Hepatocyte (in vitro differentiated cells): Measurements from ENCODE around the gene CNIH1. TPM values are rescaled to one million over a fixed set of nuclear protein-coding genes. Genes with fewer than 3 reads are reported as not detected.
"Not testable (repeated sequence)": the region's sequence is repeated elsewhere in the genome, so short reads cannot be mapped to it uniquely, and the experiment has no call there.

Source experiments
- DNase-seq: peaks from one replicate; pipeline ENCODE4 v3.0.0-alpha.2; 2016; ENCODE audit warnings: low spot score
- H2AFZ ChIP-seq: fragments of 200-600 bp; sonication (generic); 2 replicates; pipeline ENCODE4 v1.6.0; 2016; ENCODE audit warnings: antibody characterized with exemption, mild to moderate bottlenecking
- H3K27ac ChIP-seq: fragments of 200-600 bp; sonication (generic); 2 replicates; pipeline ENCODE4 v1.5.1; 2016; ENCODE audit warnings: mild to moderate bottlenecking
- H3K27me3 ChIP-seq: fragments of 200-600 bp; sonication (generic); 2 replicates; pipeline ENCODE4 v1.6.1; 2016
- H3K36me3 ChIP-seq: fragments of 200-600 bp; sonication (generic); replicated peaks from 2 replicates; pipeline ENCODE4 v1.5.1; 2016; ENCODE audit warnings: low read depth; ENCODE audit not compliant: insufficient read depth
- H3K4me1 ChIP-seq: fragments of 200-600 bp; sonication (generic); 2 replicates; pipeline ENCODE4 v1.5.1; 2016; ENCODE audit warnings: mild to moderate bottlenecking, moderate library complexity; ENCODE audit not compliant: insufficient read depth
- H3K4me2 ChIP-seq: fragments of 200-600 bp; sonication (generic); 2 replicates; pipeline ENCODE4 v1.6.0; 2016
- H3K4me3 ChIP-seq: fragments of 200-600 bp; sonication (generic); 2 replicates; pipeline ENCODE4 v1.5.1; 2016; ENCODE audit warnings: mild to moderate bottlenecking
- H3K79me2 ChIP-seq: fragments of 200-600 bp; sonication (generic); 2 replicates; pipeline ENCODE4 v1.6.0; 2017; ENCODE audit warnings: mild to moderate bottlenecking
- H3K9me2 ChIP-seq: fragments of 200-600 bp; sonication (generic); replicated peaks from 2 replicates; pipeline ENCODE4 v1.6.0; 2017; ENCODE audit warnings: mild to moderate bottlenecking; ENCODE audit not compliant: insufficient read depth
- H3K9me3 ChIP-seq: fragments of 200-600 bp; sonication (generic); 2 replicates; pipeline ENCODE4 v1.5.1; 2016; ENCODE audit warnings: low read depth, mild to moderate bottlenecking
- H4K20me1 ChIP-seq: fragments of 200-600 bp; sonication (generic); 2 replicates; pipeline ENCODE4 v1.6.0; 2016; ENCODE audit warnings: mild to moderate bottlenecking; ENCODE audit not compliant: insufficient read depth, poor library complexity, severe bottlenecking
- EZH2 ChIP-seq: fragments of 200-600 bp; sonication (generic); IDR thresholded peaks from 2 replicates; pipeline ENCODE4 v1.6.1; 2016; ENCODE audit warnings: antibody characterized with exemption, mild to moderate bottlenecking, borderline replicate concordance
- EZH2phosphoT487 ChIP-seq: fragments of 200-600 bp; sonication (generic); IDR thresholded peaks from one replicate; pipeline ENCODE4 v1.6.1; 2018; ENCODE audit warnings: antibody characterized with exemption, mild to moderate bottlenecking, low read depth, moderate library complexity; ENCODE audit not compliant: unreplicated experiment, severe bottlenecking
- WGBS: methylation state at CpG from one replicate; pipeline ENCODE4 v1.1.6; 2016; ENCODE audit warnings: low lambda C conversion rate; ENCODE audit errors: missing lambda C conversion rate; 5-methylcytosine and 5-hydroxymethylcytosine counted together
- polyA plus RNA-seq: library from polyadenylated mRNA; unstranded; fragments of >200 nt; fragmentation: Nextera tagmentation; extraction: Ambion mirVana; gene quantifications from 2 replicates; pipeline ENCODE4 v1.2.1, GENCODE V29; 2016
- total RNA-seq: library from RNA; depleted of rRNA; stranded (reverse); fragments of >200 nt; gene quantifications from 2 replicates; pipeline ENCODE4 v1.2.3, GENCODE V29; 2014
- TF ChIP-seq, protein P1 (sequence below): fragments of 200-600 bp; sonication (generic); IDR thresholded peaks from 2 replicates; pipeline ENCODE4 v1.5.1; 2016; ENCODE audit warnings: antibody characterized with exemption, mild to moderate bottlenecking; ENCODE audit not compliant: poor library complexity

The CNIH1 gene
- total and polyA plus RNA-seq, 2 experiments from 2014 or later: 201 to 320 TPM

DNA sequence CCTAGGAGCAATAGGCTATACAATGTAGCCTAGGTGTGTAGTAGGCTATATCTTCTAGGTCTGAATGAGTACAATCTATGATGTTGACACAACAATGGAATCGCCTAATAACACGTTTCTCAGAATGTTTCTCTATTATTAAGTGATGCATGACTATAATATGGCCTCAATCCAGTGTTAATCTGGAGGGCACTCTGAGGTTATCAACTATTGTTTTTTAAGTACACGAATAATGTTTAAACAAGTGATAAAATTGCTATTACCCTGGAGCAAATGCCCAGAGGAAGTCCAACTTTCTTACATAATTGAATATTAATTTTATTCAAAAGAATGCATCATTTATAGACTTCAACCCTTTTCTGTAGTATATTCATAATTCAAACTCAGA lies 16.4 kb upstream of the CNIH1 start:
- Histone ChIP-seq H2AFZ (no peak overlapping the region), H3K4me2 (no peak overlapping the region), H3K36me3 (no peaks in the 10 kb centered on the region), H3K9me2 (no peaks in the 10 kb centered on the region), H3K79me2 (no peaks in the 10 kb centered on the region), H3K27me3 (no peaks in the 10 kb centered on the region), H3K4me1 (no peaks in the 10 kb centered on the region), H4K20me1 (no peaks in the 10 kb centered on the region), H3K4me3 (no peak overlapping the region), H3K9me3 (no peaks in the 10 kb centered on the region), H3K27ac (no peak overlapping the region)
- DNase-seq: no peak
- TF ChIP-seq EZH2: no peak
- TF ChIP-seq EZH2phosphoT487: no peak
- TF ChIP-seq, protein P1, sequence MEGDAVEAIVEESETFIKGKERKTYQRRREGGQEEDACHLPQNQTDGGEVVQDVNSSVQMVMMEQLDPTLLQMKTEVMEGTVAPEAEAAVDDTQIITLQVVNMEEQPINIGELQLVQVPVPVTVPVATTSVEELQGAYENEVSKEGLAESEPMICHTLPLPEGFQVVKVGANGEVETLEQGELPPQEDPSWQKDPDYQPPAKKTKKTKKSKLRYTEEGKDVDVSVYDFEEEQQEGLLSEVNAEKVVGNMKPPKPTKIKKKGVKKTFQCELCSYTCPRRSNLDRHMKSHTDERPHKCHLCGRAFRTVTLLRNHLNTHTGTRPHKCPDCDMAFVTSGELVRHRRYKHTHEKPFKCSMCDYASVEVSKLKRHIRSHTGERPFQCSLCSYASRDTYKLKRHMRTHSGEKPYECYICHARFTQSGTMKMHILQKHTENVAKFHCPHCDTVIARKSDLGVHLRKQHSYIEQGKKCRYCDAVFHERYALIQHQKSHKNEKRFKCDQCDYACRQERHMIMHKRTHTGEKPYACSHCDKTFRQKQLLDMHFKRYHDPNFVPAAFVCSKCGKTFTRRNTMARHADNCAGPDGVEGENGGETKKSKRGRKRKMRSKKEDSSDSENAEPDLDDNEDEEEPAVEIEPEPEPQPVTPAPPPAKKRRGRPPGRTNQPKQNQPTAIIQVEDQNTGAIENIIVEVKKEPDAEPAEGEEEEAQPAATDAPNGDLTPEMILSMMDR: no peak
- 65% methylated on average over 3 of the region's 3 CpGs for WGBS

DNA sequence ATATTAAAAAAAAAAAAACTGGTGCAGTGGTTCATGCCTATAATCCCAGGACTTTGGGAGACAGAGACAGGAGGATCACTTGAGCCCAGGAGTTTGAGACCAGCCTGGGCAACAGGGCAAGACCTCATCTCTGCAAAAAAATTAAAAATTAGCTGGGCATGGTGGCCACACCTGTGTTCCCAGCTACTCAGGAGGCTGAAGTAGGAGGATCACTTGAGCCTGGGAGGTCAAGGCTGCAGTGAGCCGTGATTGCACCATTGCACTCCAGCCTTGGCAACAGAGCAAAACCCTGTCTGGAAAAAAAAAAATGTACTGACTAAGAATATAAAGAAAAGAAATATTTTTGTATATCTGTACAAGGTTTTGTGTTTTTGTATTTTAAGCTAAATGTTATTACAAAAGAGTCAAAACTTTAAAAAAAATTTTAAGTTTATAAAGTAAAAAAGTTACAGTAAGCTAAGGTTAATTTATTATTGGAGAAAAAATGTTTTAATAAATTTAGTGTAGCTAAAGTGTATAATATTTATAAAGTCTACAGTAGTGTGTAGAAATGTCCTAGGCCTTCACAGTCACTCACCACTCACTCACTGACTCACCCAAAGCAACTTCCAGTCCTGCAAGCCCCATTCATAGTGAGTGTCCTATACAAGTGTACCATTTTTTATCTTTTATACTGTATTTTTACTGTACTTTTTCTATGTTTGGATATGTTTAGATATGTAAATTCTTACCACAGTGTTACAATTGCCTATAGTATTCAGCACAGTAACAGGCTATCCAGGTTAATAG lies 15.8 kb upstream of the CNIH1 start:
- not testable (repeated sequence) for H3K4me1 ChIP-seq, H3K79me2 ChIP-seq, H3K27me3 ChIP-seq, H3K9me2 ChIP-seq, H3K4me3 ChIP-seq, H3K4me2 ChIP-seq, H3K9me3 ChIP-seq, H3K36me3 ChIP-seq, DNase-seq, H3K27ac ChIP-seq, H2AFZ ChIP-seq, H4K20me1 ChIP-seq
- 96% methylated on average over 1 of the region's 1 CpG for WGBS

DNA sequence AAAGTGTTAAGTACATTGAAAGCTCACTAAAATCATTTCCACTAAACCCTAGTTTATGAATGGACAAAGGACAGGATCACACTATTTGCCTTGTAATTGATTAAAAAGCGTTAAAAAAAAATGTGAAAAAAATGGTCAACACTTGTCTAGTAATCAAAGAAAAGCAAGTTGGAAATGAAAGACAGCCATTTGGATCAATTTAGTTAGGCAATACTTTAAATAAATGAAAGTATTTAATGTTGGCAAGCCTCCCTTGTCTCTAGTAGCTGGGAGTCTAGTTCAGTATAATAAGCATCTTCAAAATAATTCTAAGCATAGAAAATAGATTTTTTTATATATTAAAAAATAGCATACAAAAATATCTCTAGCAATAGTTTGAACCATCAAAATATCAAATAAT lies 14.2 kb upstream of the CNIH1 start:
- no peak for TF ChIP-seq EZH2
- no peak for TF ChIP-seq EZH2phosphoT487
- TF ChIP-seq, protein P1: no peak
- H2AFZ ChIP-seq: no peak overlapping the region
- H3K4me3 ChIP-seq: no peak overlapping the region
- no peaks in the 10 kb centered on the region for H3K27me3 ChIP-seq
- H3K36me3 ChIP-seq: no peaks in the 10 kb centered on the region
- no peak for DNase-seq
- no peaks in the 10 kb centered on the region for H3K9me3 ChIP-seq
- H4K20me1 ChIP-seq: no peaks in the 10 kb centered on the region
- 100% methylated on average over 1 of the region's 1 CpG for WGBS
- no peak overlapping the region for H3K4me2 ChIP-seq
- H3K9me2 ChIP-seq: no peaks in the 10 kb centered on the region
- no peak overlapping the region for H3K27ac ChIP-seq
- H3K4me1 ChIP-seq: no peaks in the 10 kb centered on the region
- no peaks in the 10 kb centered on the region for H3K79me2 ChIP-seq

DNA sequence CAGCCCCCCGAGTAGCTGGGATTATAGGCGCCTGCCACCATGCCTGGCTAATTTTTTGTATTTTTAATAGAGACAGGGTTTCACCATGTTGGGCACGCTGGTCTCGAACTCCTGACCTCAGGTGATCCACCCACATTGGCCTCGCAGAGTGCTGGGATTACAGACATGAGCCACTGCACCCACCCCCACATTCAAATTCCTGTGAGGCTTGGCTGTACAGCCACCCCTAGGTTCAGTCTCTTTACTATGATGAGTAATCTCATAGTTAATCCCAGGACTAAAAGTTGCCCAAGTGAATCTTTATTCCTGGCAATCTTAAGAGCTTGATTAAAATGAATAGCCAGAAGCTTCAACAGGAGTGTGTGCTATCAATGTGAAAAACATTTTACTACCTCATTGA lies 12.8 kb upstream of the CNIH1 start:
- H3K36me3 ChIP-seq, H3K27ac ChIP-seq, H3K27me3 ChIP-seq, H4K20me1 ChIP-seq, H2AFZ ChIP-seq, H3K4me3 ChIP-seq, H3K4me1 ChIP-seq, H3K9me2 ChIP-seq, DNase-seq, H3K79me2 ChIP-seq, H3K9me3 ChIP-seq, H3K4me2 ChIP-seq: not testable (repeated sequence)
- WGBS: 91% methylated on average over 5 of the region's 5 CpGs
